ENCODE results near the gene HARBI1. TPM values are rescaled to one million over a fixed set of nuclear protein-coding genes. Genes with fewer than 3 reads are reported as not detected.

HARBI1 gene
- total and polyA plus RNA-seq, 9 of the 15 experiments (the other 6 are each of a cell fraction or from before 2014, with no cell fraction given): 3.5 to 8.4 (median 5.5) TPM

GRCh38 chr11:46554213-46555147 lies 62.5 kb downstream of the HARBI1 start (continued):
- TF ChIP-seq FOS (IDR thresholded peaks at IDR 0.05; ENCODE audit: extremely low read depth, insufficient read length) (peak; percentile 33), U2AF1 (optimal IDR thresholded peaks at IDR 0.05; ENCODE audit: low read depth, low read length) (no peak), ZZZ3 (IDR thresholded peaks at IDR 0.05) (no peak), MITF (IDR thresholded peaks at IDR 0.05) (peak; percentile 71; the same call in 1 of the 2 replicates), GABPB1 (CRISPR knock-in tag; IDR thresholded peaks at IDR 0.05) (no peak)

GRCh38 chr11:46553814-46554212 lies 63.2 kb downstream of the HARBI1 start:
- H2AFZ ChIP-seq (ENCODE audit: low read depth, low read length): no peak overlapping the region
- H3K36me3 ChIP-seq (ENCODE audit: control insufficient read depth, insufficient read depth, low read length): no peaks in the 10 kb centered on the region
- ChIA-PET CTCF (ENCODE audit: low intra/inter-chr PET ratio) (no interaction called here), POLR2A (interaction anchor here (1.0 to 2.1 kb wide), 2 partner anchors 22 to 41 kb away, joined by 3 to 9 read pairs; partner anchors contain the start of gene AMBRA1)
- H3K4me1 ChIP-seq (replicated peaks in 1 of 2; ENCODE audit: control insufficient read depth in 2 of 2, insufficient read depth in 2 of 2, low read length in 2 of 2): peaks cover 25 to 48% of the 10 kb centered on the region in 2 experiments
- intact Hi-C loops (cut with micrococcal nuclease): no loop called here
- ATAC-seq: peak; percentile 5; the same call in 1 of the 3 replicates
- H4K20me1 ChIP-seq (replicated peaks; ENCODE audit: control insufficient read depth, insufficient read depth, low read length): no peaks in the 10 kb centered on the region
- no peaks in the 10 kb centered on the region for H3K27me3 ChIP-seq (ENCODE audit: control insufficient read depth in 2 of 2, insufficient read depth in 2 of 2, low read length in 2 of 2)
- no TSS peak for BruUV-seq (replicated peaks)
- in situ Hi-C loops (cut with MboI): no loop called here
- H3K4me3 ChIP-seq: no peak overlapping the region
- WGBS (ENCODE audit: insufficient coverage, low coverage, missing lambda C conversion rate): 0% methylated on average over 1 of the region's 1 CpG
- H3K9me1 ChIP-seq (ENCODE audit: control insufficient read depth, insufficient read depth, low read length): no peaks in the 10 kb centered on the region
- peaks cover 82% of the 10 kb centered on the region for H3K79me2 ChIP-seq (ENCODE audit: control insufficient read depth, insufficient read depth, low read length)
- H3K4me2 ChIP-seq (ENCODE audit: insufficient read depth, low read length): peak overlapping the region; percentile 20; the same call in 1 of the 2 replicates
- H3K9me3 ChIP-seq (replicated peaks; ENCODE audit: control insufficient read depth, insufficient read depth, low read depth, low read length): no peaks in the 10 kb centered on the region
- peak overlapping the region; percentile 42; the same call in 1 of the 3 replicates for H3K27ac ChIP-seq (ENCODE audit: extremely low read depth, low read depth, low read length)
- H3K9ac ChIP-seq (ENCODE audit: insufficient read depth in 1 of 2, low read depth in 2 of 2, low read length in 2 of 2): no peak overlapping the region
- FAIRE-seq: no peak
- DNase-seq (ENCODE audit: extremely low read depth in 1 of 4, low spot score in 3 of 4): peak in 2 of 4 experiments; percentile 24 to 37
- TF ChIP-seq RCOR1 (IDR thresholded peaks at IDR 0.05; ENCODE audit: borderline replicate concordance in 1 of 2, low read depth in 2 of 2, low read length in 2 of 2): peak in 1 of 2 experiments; percentile 63; a peak in 1 of 4 replicates
- no peak for TF ChIP-seq ZNF407 (IDR thresholded peaks at IDR 0.05; ENCODE audit: low read depth)
- no peak for TF ChIP-seq ZNF324 (CRISPR knock-in tag; IDR thresholded peaks at IDR 0.05)
- no peak for TF ChIP-seq NFIC (IDR thresholded peaks at IDR 0.05)
- TF ChIP-seq GABPA (tag; conservative IDR thresholded peaks at IDR 0.05; ENCODE audit: low read depth): peak; percentile 34; the same call in 1 of the 2 replicates

All from K562 (cell line).